ENCODE measurements around the gene MPDU1.
"Not testable (repeated sequence)": the region's sequence is repeated elsewhere in the genome, so short reads cannot be mapped to it uniquely, and the experiment has no call there.

MPDU1 gene

GRCh38 chr17:7614425-7615264 is 31.0 kb downstream of the MPDU1 start, which contains the start of gene FXR2:
Gene FXR2 (minus strand): TSS chr17:7614897. CDS start chr17:7614532, 365 bp downstream.
- peak; percentile 98 to 99 (median 99) for DNase-seq (ENCODE audit: low read depth in 3 of 3)

- no peak for DNase-seq (ENCODE audit: low read depth in 3 of 3)
Observed at GRCh38 chr17:7615265-7615747, 31.7 kb downstream of the MPDU1 start.

GRCh38 chr17:7618608-7619007 is 35.0 kb downstream of the MPDU1 start:
- no peak for DNase-seq (ENCODE audit: low read depth in 3 of 3)

- DNase-seq (ENCODE audit: low read depth in 3 of 3): no peak
Observed at GRCh38 chr17:7620835-7621234, 37.2 kb downstream of the MPDU1 start.

GRCh38 chr17:7623661-7624060 is 40.0 kb downstream of the MPDU1 start:
- DNase-seq (ENCODE audit: low read depth in 3 of 3): no peak

- DNase-seq (ENCODE audit: low read depth in 3 of 3): not testable (repeated sequence)
Observed at GRCh38 chr17:7625749-7626148, 42.1 kb downstream of the MPDU1 start.

- DNase-seq (ENCODE audit: low read depth in 3 of 3): no peak
Observed at GRCh38 chr17:7626307-7626706, 42.7 kb downstream of the MPDU1 start.

- DNase-seq (ENCODE audit: low read depth in 3 of 3): no peak
Observed at GRCh38 chr17:7626956-7627249, 43.3 kb downstream of the MPDU1 start.

GRCh38 chr17:7627250-7628121 is 43.8 kb downstream of the MPDU1 start, which contains the start of gene SAT2:
Gene SAT2 (minus strand): TSS chr17:7627821. CDS start chr17:7627635, 186 bp downstream.
- DNase-seq (ENCODE audit: low read depth in 3 of 3): peak; percentile 69 to 84 (median 77)

GRCh38 chr17:7629939-7630571 is 46.4 kb downstream of the MPDU1 start, which contains the start of gene SHBG:
Gene SHBG (plus strand): TSS chr17:7630135. CDS start chr17:7630173, 38 bp downstream.
- no peak for DNase-seq (ENCODE audit: low read depth in 3 of 3)

GRCh38 chr17:7631398-7632380 is 48.0 kb downstream of the MPDU1 start:
- DNase-seq (ENCODE audit: low read depth in 3 of 3): no peak

- DNase-seq (ENCODE audit: low read depth in 3 of 3): no peak
Observed at GRCh38 chr17:7632492-7632894, 48.8 kb downstream of the MPDU1 start.

GRCh38 chr17:7633093-7633492 is 49.4 kb downstream of the MPDU1 start:
- no peak for DNase-seq (ENCODE audit: low read depth in 3 of 3)

GRCh38 chr17:7634384-7634783 is 50.7 kb downstream of the MPDU1 start:
- no peak for DNase-seq (ENCODE audit: low read depth in 3 of 3)

GRCh38 chr17:7636163-7636562 is 52.5 kb downstream of the MPDU1 start:
- DNase-seq (ENCODE audit: low read depth in 3 of 3): no peak

Data from stimulated activated CD4-positive, alpha-beta T cell treated with anti-CD3 and anti-CD28 coated beads, TNF-alpha, amount 100 ng/mL, for 48 hours (primary cell).